HG03196 (cell line): ENCODE results near the gene SNRNP48.

Experiments used
- ATAC-seq: cut with Tn5 transposase; IDR thresholded peaks from one replicate; pipeline ENCODE4 v1.9.1; 2021; ENCODE audit not compliant: unreplicated experiment

SNRNP48 gene

DNA sequence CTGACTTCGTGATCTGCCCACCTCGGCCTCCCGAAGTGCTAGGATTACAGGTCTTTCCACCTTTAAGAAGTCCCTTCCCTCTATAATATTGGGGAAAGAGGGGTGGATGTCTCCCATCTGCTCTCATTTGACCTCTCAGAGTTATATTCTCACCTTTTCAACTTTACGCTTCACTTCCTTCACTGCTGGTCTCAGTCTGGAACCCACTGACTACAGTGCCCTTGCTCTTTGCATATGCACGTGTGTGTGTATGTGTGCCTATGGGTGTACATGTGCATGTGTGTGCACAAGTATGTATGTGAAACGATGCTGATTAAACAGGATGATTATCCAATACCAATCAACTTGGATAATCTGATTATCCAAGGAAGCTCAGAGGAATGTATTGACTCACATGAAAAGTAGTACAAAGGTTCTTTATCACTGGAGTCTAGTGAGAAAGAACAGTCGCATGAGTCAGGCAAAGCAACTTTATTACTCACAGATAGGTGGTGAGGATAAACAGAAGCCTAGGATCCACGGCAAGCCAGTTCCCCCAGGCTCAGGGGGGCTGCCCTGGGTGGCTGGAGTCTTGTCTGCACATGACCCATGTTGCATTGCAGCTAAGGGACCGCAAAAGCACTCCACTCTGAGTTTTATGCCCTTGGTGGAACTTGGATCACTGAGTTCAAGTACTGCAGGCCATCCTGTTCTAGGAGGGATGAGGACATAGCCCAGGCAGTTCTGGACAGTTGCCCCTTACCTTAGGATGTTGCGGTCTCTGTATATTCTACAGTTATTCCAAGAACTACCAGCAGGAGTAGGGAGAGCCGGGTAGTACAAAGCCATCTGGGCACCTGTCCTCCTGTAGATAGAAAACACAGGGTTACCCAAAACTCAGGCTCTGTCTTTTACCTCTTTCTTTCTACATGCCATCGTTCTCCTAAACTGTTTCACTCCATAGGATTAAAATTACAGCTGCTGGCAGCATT lies 50.9 kb downstream of the SNRNP48 start:
- ATAC-seq, result no peak

- ATAC-seq, result no peak
Observed at GRCh38 chr6:7642791-7643190, 52.8 kb downstream of the SNRNP48 start.

- ATAC-seq, result no peak
Observed at GRCh38 chr6:7644417-7644816, 54.4 kb downstream of the SNRNP48 start.

GRCh38 chr6:7646394-7646793 lies 56.4 kb downstream of the SNRNP48 start:
- ATAC-seq, result no peak

DNA sequence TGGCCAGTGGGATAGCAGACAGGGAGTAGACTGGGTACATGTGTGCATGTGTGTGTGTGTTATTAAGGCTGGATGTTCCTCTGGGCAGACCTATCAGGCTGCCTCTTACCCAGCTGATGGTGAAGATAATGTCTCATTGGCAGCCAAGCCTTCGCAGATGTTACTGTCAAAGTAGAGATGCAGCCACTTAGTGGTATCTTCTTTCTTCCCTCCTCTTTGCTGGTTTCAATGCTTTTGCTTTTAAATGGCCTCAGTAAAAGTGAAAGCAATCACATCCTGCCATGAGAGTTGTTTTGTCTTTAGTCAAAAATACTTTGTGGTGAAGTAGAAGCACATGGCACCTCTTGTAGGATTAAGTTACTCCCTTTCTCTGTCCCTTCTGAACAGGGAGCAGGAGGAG lies 57.5 kb downstream of the SNRNP48 start:
- no peak for ATAC-seq

- no peak for ATAC-seq
Observed at GRCh38 chr6:7649037-7649810, 59.2 kb downstream of the SNRNP48 start.

DNA sequence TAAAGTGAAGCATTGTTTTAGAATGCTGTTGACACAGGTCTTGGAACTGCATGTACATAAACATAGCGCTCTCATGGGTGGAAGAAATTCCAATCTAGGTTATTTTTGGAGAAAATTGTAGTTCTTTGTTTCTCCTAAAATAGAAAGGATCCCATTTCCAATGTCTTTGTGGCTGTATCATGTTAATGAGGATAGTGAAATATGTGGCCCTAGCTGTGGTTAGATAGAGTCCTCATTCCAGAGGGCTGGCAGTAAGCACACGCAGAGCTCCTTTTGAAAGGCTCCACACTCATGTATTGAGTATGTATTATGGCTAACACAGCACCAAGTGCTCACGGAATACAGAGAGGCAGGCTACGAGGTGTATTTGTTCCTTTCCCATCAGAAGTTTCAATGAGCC lies 60.9 kb downstream of the SNRNP48 start:
- no peak for ATAC-seq

DNA sequence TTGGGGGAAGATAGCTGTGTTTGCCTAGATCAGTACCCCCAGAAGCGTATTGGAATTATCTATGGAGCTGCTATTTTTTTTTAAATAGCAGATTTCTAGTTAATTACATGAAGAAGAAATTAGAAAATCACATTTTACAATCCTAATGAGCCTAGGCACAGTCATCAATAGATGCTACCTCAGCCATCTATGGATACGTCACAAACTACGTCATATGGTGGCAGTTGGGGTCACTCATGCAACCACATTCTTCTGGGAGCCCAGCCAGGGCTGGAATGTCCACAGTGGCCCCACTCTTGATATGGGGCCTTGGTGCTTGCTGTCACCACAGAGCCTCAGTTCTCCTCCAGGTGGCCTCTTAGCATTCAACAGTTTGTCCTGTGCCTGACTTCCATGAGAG lies 63.0 kb downstream of the SNRNP48 start:
- ATAC-seq, result no peak

DNA sequence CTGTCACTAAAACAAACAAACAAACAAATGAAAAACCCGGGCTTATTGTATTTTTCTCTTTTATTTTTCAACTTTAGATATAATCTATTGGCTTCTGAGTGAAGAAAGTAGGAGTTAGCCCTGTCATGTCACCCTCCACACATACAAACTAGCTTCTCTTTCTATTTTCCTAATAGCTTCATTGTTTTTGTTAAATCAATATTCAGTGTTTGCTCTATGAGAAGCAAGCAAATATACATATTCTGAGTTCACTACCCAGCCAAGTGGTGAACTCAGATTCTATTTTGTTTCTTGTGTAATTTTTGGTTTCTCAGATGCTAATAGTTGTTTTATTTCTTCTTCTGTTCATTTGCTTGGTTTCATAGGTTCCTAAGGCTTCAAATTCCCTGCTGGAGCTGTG lies 66.4 kb downstream of the SNRNP48 start:
- no peak for ATAC-seq

GRCh38 chr6:7658543-7658942 lies 68.5 kb downstream of the SNRNP48 start:
- no peak for ATAC-seq

- ATAC-seq, result no peak
Observed at GRCh38 chr6:7661364-7661763, 71.4 kb downstream of the SNRNP48 start.
